SK-N-MC (cell line): ENCODE measurements around the gene RALGAPA2.
"Not testable (repeated sequence)": the region's sequence is repeated elsewhere in the genome, so short reads cannot be mapped to it uniquely, and the experiment has no call there.

Experiments used
- DNase-seq: peaks from one replicate; pipeline ENCODE4 v3.0.0-alpha.2; 2011; ENCODE audit warnings: low read depth, low spot score
- H3K27ac ChIP-seq: fragments of 200-600 bp; sonication (generic); 2 replicates; pipeline ENCODE4 v1.5.1; 2016; ENCODE audit warnings: mixed run types
- H3K36me3 ChIP-seq: fragments of 200-600 bp; sonication (generic); 2 replicates; pipeline ENCODE4 v1.6.1; 2017; ENCODE audit warnings: antibody characterized with exemption, low read length, mixed read lengths; ENCODE audit not compliant: insufficient read depth
- H3K4me3 ChIP-seq: fragments of 200-600 bp; sonication (generic); 2 replicates; pipeline ENCODE4 v1.5.1; 2016
- H3K9ac ChIP-seq: fragments of 200-600 bp; sonication (generic); 2 replicates; pipeline ENCODE4 v1.8.0; 2017; ENCODE audit warnings: mixed run types, mixed read lengths; ENCODE audit not compliant: insufficient read length
- H3K9me3 ChIP-seq: fragments of 200-600 bp; sonication (generic); 2 replicates; pipeline ENCODE4 v1.6.1; 2017; ENCODE audit warnings: low read depth, mild to moderate bottlenecking, antibody characterized with exemption, low read length, moderate library complexity, mixed read lengths
- EZH2 ChIP-seq: fragments of 200-600 bp; sonication (generic); IDR thresholded peaks from one replicate; pipeline ENCODE4 v1.6.1; 2017; ENCODE audit warnings: antibody characterized with exemption
- FOXP2 ChIP-seq: optimal IDR thresholded peaks from 2 replicates; pipeline ENCODE3; 2011; ENCODE audit warnings: mild to moderate bottlenecking, moderate library complexity; ENCODE audit not compliant: insufficient read depth; ENCODE audit errors: extremely low read length, control extremely low read depth
- POLR2AphosphoS5 ChIP-seq: IDR thresholded peaks from 2 replicates; pipeline ENCODE4 v1.6.1; 2012; ENCODE audit warnings: mild to moderate bottlenecking, low read depth, low read length, borderline replicate concordance

RALGAPA2 gene

GRCh38 chr20:20548527-20549266 is 163.7 kb downstream of the RALGAPA2 start:
- Histone ChIP-seq H3K9ac (no peak overlapping the region), H3K27ac (no peak overlapping the region), H3K4me3 (no peak overlapping the region), H3K36me3 (no peaks in the 10 kb centered on the region), H3K9me3 (no peaks in the 10 kb centered on the region)
- TF ChIP-seq POLR2AphosphoS5 (no peak), FOXP2 (no peak), EZH2 (no peak)
- no peak for DNase-seq

GRCh38 chr20:20547876-20548266 is 164.6 kb downstream of the RALGAPA2 start:
- DNase-seq: no peak
- no peak for TF ChIP-seq FOXP2
- no peak for TF ChIP-seq EZH2
- no peak for TF ChIP-seq POLR2AphosphoS5
- no peaks in the 10 kb centered on the region for H3K9me3 ChIP-seq
- H3K27ac ChIP-seq: no peak overlapping the region
- H3K4me3 ChIP-seq: no peak overlapping the region
- H3K36me3 ChIP-seq: no peaks in the 10 kb centered on the region
- no peak overlapping the region for H3K9ac ChIP-seq

GRCh38 chr20:20547221-20547875 is 165.1 kb downstream of the RALGAPA2 start:
- no peak overlapping the region for H3K27ac ChIP-seq
- H3K36me3 ChIP-seq: no peaks in the 10 kb centered on the region
- no peak for DNase-seq
- H3K9me3 ChIP-seq: no peaks in the 10 kb centered on the region
- no peak overlapping the region for H3K9ac ChIP-seq
- H3K4me3 ChIP-seq: no peak overlapping the region
- TF ChIP-seq FOXP2 (no peak), EZH2 (no peak), POLR2AphosphoS5 (no peak)

- TF ChIP-seq POLR2AphosphoS5 (no peak), FOXP2 (no peak), EZH2 (no peak)
- no peak for DNase-seq
Observed at GRCh38 chr20:20546402-20546801, 166.0 kb downstream of the RALGAPA2 start.

GRCh38 chr20:20543348-20543747 is 169.1 kb downstream of the RALGAPA2 start:
- H3K9ac ChIP-seq, H3K4me3 ChIP-seq: not testable (repeated sequence)

More at GRCh38 chr20:20546402-20546801, 166.0 kb downstream of the RALGAPA2 start:
- no peak overlapping the region for H3K9ac ChIP-seq
- no peaks in the 10 kb centered on the region for H3K36me3 ChIP-seq
- H3K4me3 ChIP-seq: no peak overlapping the region
- H3K27ac ChIP-seq: no peak overlapping the region
- no peaks in the 10 kb centered on the region for H3K9me3 ChIP-seq

GRCh38 chr20:20536240-20536933 is 176.1 kb downstream of the RALGAPA2 start:
- H3K36me3 ChIP-seq: no peaks in the 10 kb centered on the region
- no peak for TF ChIP-seq FOXP2
- no peak for TF ChIP-seq EZH2
- TF ChIP-seq POLR2AphosphoS5: no peak
- no peak overlapping the region for H3K9ac ChIP-seq
- no peak overlapping the region for H3K4me3 ChIP-seq
- no peak for DNase-seq
- H3K27ac ChIP-seq: no peak overlapping the region
- no peaks in the 10 kb centered on the region for H3K9me3 ChIP-seq

More at GRCh38 chr20:20543348-20543747, 169.1 kb downstream of the RALGAPA2 start:
- H3K27ac ChIP-seq, H3K36me3 ChIP-seq, DNase-seq, H3K9me3 ChIP-seq: not testable (repeated sequence)

DNA sequence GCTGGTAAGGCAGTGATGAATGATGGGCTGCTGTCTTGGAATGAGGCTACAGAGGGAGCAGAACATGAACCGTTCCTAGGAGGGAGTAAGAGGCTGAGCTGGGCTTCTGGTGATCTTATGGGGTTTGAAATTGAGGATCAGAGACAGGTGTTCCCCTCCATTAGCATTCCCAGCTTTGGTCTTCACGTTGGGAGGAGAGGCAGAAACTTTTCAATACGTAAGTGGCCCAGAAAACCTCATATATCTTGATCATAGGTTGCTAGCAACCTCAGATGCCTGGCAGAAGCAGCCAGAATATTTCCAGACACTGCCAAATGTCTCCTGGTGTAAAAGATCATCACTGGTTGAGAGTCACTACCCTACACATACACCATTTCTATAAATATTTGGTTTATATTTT is 177.4 kb downstream of the RALGAPA2 start:
- no peak for TF ChIP-seq EZH2
- no peak for TF ChIP-seq POLR2AphosphoS5
- TF ChIP-seq FOXP2: no peak
- DNase-seq: no peak
- Histone ChIP-seq H3K27ac (no peak overlapping the region), H3K9ac (no peak overlapping the region), H3K9me3 (no peaks in the 10 kb centered on the region), H3K4me3 (no peak overlapping the region), H3K36me3 (no peaks in the 10 kb centered on the region)

DNA sequence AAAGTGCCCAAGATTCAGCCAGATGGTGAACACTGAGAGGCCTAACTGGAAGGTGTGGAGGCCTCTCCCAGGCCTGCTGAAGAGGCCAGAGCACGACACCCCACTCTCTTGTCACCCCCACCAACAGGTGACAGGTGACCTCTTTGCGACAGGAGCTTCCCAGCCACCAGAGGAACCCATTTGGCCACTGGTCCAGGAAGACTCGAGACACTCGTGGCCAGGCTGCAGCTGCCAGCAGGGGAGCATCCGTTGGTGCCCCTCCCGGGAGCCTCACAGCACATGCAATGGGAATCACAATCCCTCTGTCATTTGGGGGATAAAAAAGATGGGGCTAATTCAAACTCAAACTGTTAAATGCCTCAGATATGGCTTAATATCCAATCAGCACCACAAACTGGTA is 181.2 kb downstream of the RALGAPA2 start:
- H3K4me3 ChIP-seq: no peak overlapping the region
- H3K27ac ChIP-seq: no peak overlapping the region
- no peak overlapping the region for H3K9ac ChIP-seq
- no peak for DNase-seq
- no peaks in the 10 kb centered on the region for H3K36me3 ChIP-seq
- H3K9me3 ChIP-seq: no peaks in the 10 kb centered on the region
- no peak for TF ChIP-seq FOXP2
